Smooth muscle cell (in vitro differentiated cells): Measurements from ENCODE around the gene ZFYVE9. TPM values are rescaled to one million over a fixed set of nuclear protein-coding genes. Genes with fewer than 3 reads are reported as not detected.
"Not testable (repeated sequence)": the region's sequence is repeated elsewhere in the genome, so short reads cannot be mapped to it uniquely, and the experiment has no call there.

ENCODE experiments used
- DNase-seq: peaks from one replicate; lab custom pipeline; 2025; ENCODE audit not compliant: unreplicated experiment; lab: John Stamatoyannopoulos, UW
- H2AFZ ChIP-seq: fragments of 200-600 bp; sonication (generic); 2 replicates; pipeline ENCODE4 v1.6.0; 2016; ENCODE audit warnings: antibody characterized with exemption, low read depth, mild to moderate bottlenecking
- H3F3A ChIP-seq: fragments of 200-600 bp; sonication (generic); 2 replicates; pipeline ENCODE4 v1.6.0; 2017; ENCODE audit warnings: antibody characterized with exemption, low read depth
- H3K27ac ChIP-seq: fragments of 200-600 bp; sonication (generic); 2 replicates; pipeline ENCODE4 v1.5.1; 2016; ENCODE audit warnings: low read depth, mild to moderate bottlenecking
- H3K27me3 ChIP-seq: fragments of 200-600 bp; sonication (generic); 2 replicates; pipeline ENCODE4 v1.6.1; 2016; ENCODE audit warnings: low read depth, mild to moderate bottlenecking
- H3K36me3 ChIP-seq: fragments of 200-600 bp; sonication (generic); 2 replicates; pipeline ENCODE4 v1.5.1; 2016; ENCODE audit warnings: low read depth
- H3K4me1 ChIP-seq: fragments of 200-600 bp; sonication (generic); 2 replicates; pipeline ENCODE4 v1.5.1; 2016; ENCODE audit warnings: low read depth
- H3K4me2 ChIP-seq: fragments of 200-600 bp; sonication (generic); 2 replicates; pipeline ENCODE4 v1.6.0; 2016; ENCODE audit warnings: mild to moderate bottlenecking
- H3K4me3 ChIP-seq: fragments of 200-600 bp; sonication (generic); 2 replicates; pipeline ENCODE4 v1.5.1; 2016; ENCODE audit warnings: mild to moderate bottlenecking
- H3K79me2 ChIP-seq: fragments of 200-600 bp; sonication (generic); 2 replicates; pipeline ENCODE4 v1.6.0; 2016; ENCODE audit warnings: low read depth, mild to moderate bottlenecking
- H3K9ac ChIP-seq: fragments of 200-600 bp; sonication (generic); 2 replicates; pipeline ENCODE4 v1.6.0; 2016; ENCODE audit warnings: low read depth
- H3K9me3 ChIP-seq: fragments of 200-600 bp; sonication (generic); replicated peaks from 2 replicates; pipeline ENCODE4 v1.5.1; 2016; ENCODE audit warnings: low read depth
- H4K20me1 ChIP-seq: fragments of 200-600 bp; sonication (generic); 2 replicates; pipeline ENCODE4 v1.6.0; 2016; ENCODE audit warnings: low read depth
- CTCF ChIP-seq: fragments of 200-600 bp; sonication (generic); IDR thresholded peaks from 2 replicates; pipeline ENCODE4 v1.5.1; 2017; ENCODE audit warnings: borderline replicate concordance, mild to moderate bottlenecking, antibody characterized with exemption; ENCODE audit not compliant: insufficient read depth, poor library complexity, severe bottlenecking
- WGBS: methylation state at CpG from one replicate; pipeline ENCODE4 v1.1.7; 2016; ENCODE audit warnings: low lambda C conversion rate; 5-methylcytosine and 5-hydroxymethylcytosine counted together
- polyA plus RNA-seq: library from polyadenylated mRNA; unstranded; fragments of >200 nt; fragmentation: Nextera tagmentation; extraction: Ambion mirVana; gene quantifications from 2 replicates; pipeline ENCODE4 v1.2.1, GENCODE V29; 2016
- total RNA-seq: library from RNA; depleted of rRNA; stranded (reverse); fragments of >200 nt; gene quantifications from 2 replicates; pipeline ENCODE4 v1.2.3, GENCODE V29; 2014

Gene ZFYVE9
- total and polyA plus RNA-seq, 2 experiments from 2014 or later: 2.7 to 19.1 TPM

GRCh38 chr1:52367272-52367671 is 225.4 kb downstream of the ZFYVE9 start:
- Histone ChIP-seq H3K36me3 (no peaks in the 10 kb centered on the region), H3K79me2 (peaks cover 12% of the 10 kb centered on the region), H3K4me1 (peaks cover 9% of the 10 kb centered on the region), H3K4me2 (no peak overlapping the region), H3K9ac (no peak overlapping the region), H3K4me3 (no peak overlapping the region), H3K27me3 (no peaks in the 10 kb centered on the region), H3F3A (peaks cover 5% of the 10 kb centered on the region), H3K27ac (no peak overlapping the region), H2AFZ (no peak overlapping the region), H3K9me3 (no peaks in the 10 kb centered on the region), H4K20me1 (peaks cover 11% of the 10 kb centered on the region)
- TF ChIP-seq CTCF: no peak
- DNase-seq: no peak
- WGBS: 95% methylated on average over 5 of the region's 5 CpGs

- 5% methylated on average over 41 of the region's 51 CpGs for WGBS
- TF ChIP-seq CTCF: no peak
- H3K9ac ChIP-seq: no peak overlapping the region
Measured at GRCh38 chr1:52368383-52369172, 226.7 kb downstream of the ZFYVE9 start.

GRCh38 chr1:52369851-52370250 is 228.0 kb downstream of the ZFYVE9 start:
- not testable (repeated sequence) for H3K27me3 ChIP-seq, DNase-seq, H3K36me3 ChIP-seq, H3K4me1 ChIP-seq, H3K4me2 ChIP-seq, H4K20me1 ChIP-seq, H2AFZ ChIP-seq, H3K9ac ChIP-seq, H3F3A ChIP-seq, H3K79me2 ChIP-seq, H3K27ac ChIP-seq, H3K9me3 ChIP-seq, H3K4me3 ChIP-seq
- 22% methylated on average over 1 of the region's 1 CpG for WGBS

More at GRCh38 chr1:52368383-52369172, 226.7 kb downstream of the ZFYVE9 start:
- Histone ChIP-seq H3K36me3 (no peaks in the 10 kb centered on the region), H2AFZ (peak overlapping the region; percentile 84), H3F3A (peaks cover 5% of the 10 kb centered on the region), H3K27me3 (no peaks in the 10 kb centered on the region), H4K20me1 (peaks cover 11% of the 10 kb centered on the region), H3K79me2 (peaks cover 12% of the 10 kb centered on the region), H3K9me3 (no peaks in the 10 kb centered on the region), H3K4me1 (peaks cover 9% of the 10 kb centered on the region), H3K4me3 (peak overlapping the region; percentile 68), H3K4me2 (peak overlapping the region; percentile 93), H3K27ac (peak overlapping the region; percentile 21)
- DNase-seq: peak; percentile 4

GRCh38 chr1:52385376-52385775 is 243.5 kb downstream of the ZFYVE9 start:
- no peak overlapping the region for H3K4me3 ChIP-seq
- H3K79me2 ChIP-seq: no peaks in the 10 kb centered on the region
- no peak overlapping the region for H3K27ac ChIP-seq
- no peaks in the 10 kb centered on the region for H3K36me3 ChIP-seq
- no peaks in the 10 kb centered on the region for H3F3A ChIP-seq
- H3K4me1 ChIP-seq: no peaks in the 10 kb centered on the region
- no peak for TF ChIP-seq CTCF
- H3K4me2 ChIP-seq: no peak overlapping the region
- no peak overlapping the region for H3K9ac ChIP-seq
- no peaks in the 10 kb centered on the region for H4K20me1 ChIP-seq
- no peaks in the 10 kb centered on the region for H3K9me3 ChIP-seq
- WGBS: 89% methylated on average over 3 of the region's 3 CpGs
- no peaks in the 10 kb centered on the region for H3K27me3 ChIP-seq
- H2AFZ ChIP-seq: no peak overlapping the region
- DNase-seq: no peak
